ENCODE results near the gene ZFHX3.

The ZFHX3 gene

DNA sequence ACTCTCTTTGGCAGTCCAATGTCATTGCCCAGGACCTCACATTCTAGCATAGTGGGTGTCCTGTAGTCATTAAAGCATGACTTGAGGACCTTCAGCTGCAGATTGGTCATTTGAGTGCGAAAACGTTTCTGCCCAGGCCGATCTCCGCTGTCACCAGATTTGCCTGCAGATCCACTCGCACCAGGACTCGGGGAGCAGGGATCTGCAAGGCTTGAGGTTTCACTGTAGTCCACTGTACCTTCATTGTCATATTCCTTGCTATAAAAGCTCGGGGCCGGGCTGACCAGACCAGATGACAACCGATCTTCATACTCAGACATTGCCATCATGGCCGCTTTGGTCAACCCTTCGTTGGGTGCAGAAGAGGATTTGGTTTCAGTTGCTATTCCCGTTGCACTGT lies 254.2 kb downstream of the ZFHX3 start:
- H3K4me3 ChIP-seq (ENCODE audit: control insufficient read depth, low read depth, low read length), result no peak overlapping the region
- no peak for DNase-seq (ENCODE audit: low read depth)
- TF ChIP-seq CTCF (conservative IDR thresholded peaks at IDR 0.05; ENCODE audit: control insufficient read depth, insufficient read depth, low read depth, low read length), result no peak

GRCh38 chr16:72793017-72793416 lies 254.9 kb downstream of the ZFHX3 start:
- H3K4me3 ChIP-seq (ENCODE audit: control insufficient read depth, low read depth, low read length), result no peak overlapping the region
- no peak for TF ChIP-seq CTCF (conservative IDR thresholded peaks at IDR 0.05; ENCODE audit: control insufficient read depth, insufficient read depth, low read depth, low read length)
- DNase-seq (ENCODE audit: low read depth), result no peak

GRCh38 chr16:72791786-72792185 lies 256.1 kb downstream of the ZFHX3 start:
- no peak overlapping the region for H3K4me3 ChIP-seq (ENCODE audit: control insufficient read depth, low read depth, low read length)
- no peak for TF ChIP-seq CTCF (conservative IDR thresholded peaks at IDR 0.05; ENCODE audit: control insufficient read depth, insufficient read depth, low read depth, low read length)

GRCh38 chr16:72789921-72790320 lies 258.0 kb downstream of the ZFHX3 start:
- DNase-seq (ENCODE audit: low read depth), result no peak
- no peak for TF ChIP-seq CTCF (conservative IDR thresholded peaks at IDR 0.05; ENCODE audit: control insufficient read depth, insufficient read depth, low read depth, low read length)

More at GRCh38 chr16:72791786-72792185, 256.1 kb downstream of the ZFHX3 start:
- no peak for DNase-seq (ENCODE audit: low read depth)

GRCh38 chr16:72789465-72789864 lies 258.5 kb downstream of the ZFHX3 start:
- DNase-seq (ENCODE audit: low read depth), result no peak
- H3K4me3 ChIP-seq (ENCODE audit: control insufficient read depth, low read depth, low read length), result no peak overlapping the region
- TF ChIP-seq CTCF (conservative IDR thresholded peaks at IDR 0.05; ENCODE audit: control insufficient read depth, insufficient read depth, low read depth, low read length), result no peak

More at GRCh38 chr16:72789921-72790320, 258.0 kb downstream of the ZFHX3 start:
- no peak overlapping the region for H3K4me3 ChIP-seq (ENCODE audit: control insufficient read depth, low read depth, low read length)

DNA sequence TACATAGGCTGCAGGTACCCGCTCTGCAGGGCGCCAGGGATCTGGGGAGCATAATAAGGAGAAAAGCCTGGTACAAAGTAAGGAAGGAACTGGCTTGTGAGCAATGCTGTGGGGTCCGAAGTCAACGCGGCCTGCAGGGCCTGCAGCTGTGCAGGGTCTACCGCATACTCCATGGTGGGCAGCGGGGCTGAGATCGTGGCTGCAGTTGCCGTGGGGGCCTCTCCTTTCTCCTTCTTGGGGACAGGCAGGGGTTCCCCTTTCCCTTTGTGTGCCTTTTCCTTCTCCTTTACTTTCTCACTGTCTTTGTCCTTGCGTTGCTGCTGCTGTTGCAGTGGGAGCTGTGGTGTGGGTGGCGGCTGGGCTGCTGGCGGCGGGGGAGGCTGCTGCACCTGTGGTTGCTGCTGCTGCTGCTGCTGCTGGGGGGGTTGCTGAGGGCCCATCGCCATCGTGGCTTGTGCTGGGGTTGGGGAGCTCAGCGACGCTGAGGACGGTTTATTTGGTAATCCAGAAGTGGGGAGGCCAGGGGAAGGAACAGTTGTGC lies 259.6 kb downstream of the ZFHX3 start:
- no peak for DNase-seq (ENCODE audit: low read depth)
- no peak overlapping the region for H3K4me3 ChIP-seq (ENCODE audit: control insufficient read depth, low read depth, low read length)
- TF ChIP-seq CTCF (conservative IDR thresholded peaks at IDR 0.05; ENCODE audit: control insufficient read depth, insufficient read depth, low read depth, low read length), result no peak
